Right atrium auricular region (tissue), 2 donors: ENCODE results near the gene NET1. TPM values are rescaled to one million over a fixed set of nuclear protein-coding genes. Genes with fewer than 3 reads are reported as not detected.

ENCODE experiments used
- DNase-seq: peaks from one replicate; pipeline ENCODE4 v3.0.0-alpha.2; 2019; ENCODE audit warnings: low spot score
- H3K27ac ChIP-seq, 2 donors: fragments of 200-600 bp; sonication (generic); 1 replicate in 1 of 2; 2 replicates in 1 of 2; pipeline ENCODE4 v1.5.1; 2016 to 2019
- H3K27me3 ChIP-seq, 2 donors: fragments of 200-600 bp; sonication (generic); one replicate each; pipeline versions ENCODE4 v1.5.1 to v1.6.0; 2017 to 2019
- H3K36me3 ChIP-seq: fragments of 200-600 bp; sonication (generic); one replicate; pipeline ENCODE4 v1.5.1; 2016
- H3K4me1 ChIP-seq, 2 donors: fragments of 200-600 bp; sonication (generic); one replicate each; pipeline versions ENCODE4 v1.5.1 to v1.6.0; 2017 to 2019
- H3K4me3 ChIP-seq, 2 donors: fragments of 200-600 bp; sonication (generic); 1 replicate in 1 of 2; 2 replicates in 1 of 2; pipeline ENCODE4 v1.5.1; 2017 to 2019; ENCODE audit warnings: mild to moderate bottlenecking in 1 of 2, moderate library complexity in 1 of 2
- H3K9me3 ChIP-seq, 2 donors: fragments of 200-600 bp; sonication (generic); one replicate each; pipeline ENCODE4 v1.5.1; 2019
- total RNA-seq, 2 donors: library from RNA; depleted of rRNA; stranded (reverse); fragments of >200 nt; gene quantifications; one replicate each; pipeline ENCODE4 v1.1.0, GENCODE V29; 2016
- TF ChIP-seq, protein P1 (sequence below), 2 donors: fragments of 200-600 bp; sonication (generic); IDR thresholded peaks; one replicate each; pipeline ENCODE4 v1.5.1; 2019; ENCODE audit warnings: antibody characterized with exemption in 2 of 2

The NET1 gene
- total RNA-seq, 2 donors from 2014 or later, result 12.8 to 19.8 TPM

DNA sequence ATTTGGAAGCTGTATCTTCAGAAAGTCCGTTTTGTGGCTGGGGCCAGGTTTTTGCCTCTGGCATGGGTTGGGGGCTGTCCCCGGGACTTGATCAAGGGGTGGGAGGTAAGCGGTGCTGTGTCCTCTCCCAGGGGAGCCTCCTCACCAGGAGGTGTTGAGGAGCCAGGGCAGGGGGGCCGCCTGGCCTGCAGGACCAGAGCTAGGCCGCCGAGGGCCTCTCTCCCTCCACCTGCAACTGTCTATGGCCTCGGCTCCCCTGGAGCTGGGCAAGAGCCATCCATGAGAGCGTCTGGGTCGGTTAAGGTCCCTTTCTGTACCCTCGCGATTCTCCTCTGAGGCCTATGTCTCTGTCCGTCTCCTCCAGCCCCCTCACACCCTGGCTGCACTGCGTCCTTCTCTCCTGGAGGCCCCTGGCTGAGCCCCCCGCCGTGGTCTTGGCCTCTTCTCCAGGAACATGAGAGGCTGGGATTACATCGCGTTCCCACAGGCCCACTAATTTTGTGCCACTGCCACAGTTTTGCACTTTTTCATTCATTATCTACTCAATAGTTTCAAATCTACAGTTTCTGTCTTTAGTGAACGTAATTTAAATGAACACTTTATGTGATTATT lies 66.4 kb downstream of the NET1 start:
- H3K27ac ChIP-seq, result no peak overlapping the region
- TF ChIP-seq, protein P1, sequence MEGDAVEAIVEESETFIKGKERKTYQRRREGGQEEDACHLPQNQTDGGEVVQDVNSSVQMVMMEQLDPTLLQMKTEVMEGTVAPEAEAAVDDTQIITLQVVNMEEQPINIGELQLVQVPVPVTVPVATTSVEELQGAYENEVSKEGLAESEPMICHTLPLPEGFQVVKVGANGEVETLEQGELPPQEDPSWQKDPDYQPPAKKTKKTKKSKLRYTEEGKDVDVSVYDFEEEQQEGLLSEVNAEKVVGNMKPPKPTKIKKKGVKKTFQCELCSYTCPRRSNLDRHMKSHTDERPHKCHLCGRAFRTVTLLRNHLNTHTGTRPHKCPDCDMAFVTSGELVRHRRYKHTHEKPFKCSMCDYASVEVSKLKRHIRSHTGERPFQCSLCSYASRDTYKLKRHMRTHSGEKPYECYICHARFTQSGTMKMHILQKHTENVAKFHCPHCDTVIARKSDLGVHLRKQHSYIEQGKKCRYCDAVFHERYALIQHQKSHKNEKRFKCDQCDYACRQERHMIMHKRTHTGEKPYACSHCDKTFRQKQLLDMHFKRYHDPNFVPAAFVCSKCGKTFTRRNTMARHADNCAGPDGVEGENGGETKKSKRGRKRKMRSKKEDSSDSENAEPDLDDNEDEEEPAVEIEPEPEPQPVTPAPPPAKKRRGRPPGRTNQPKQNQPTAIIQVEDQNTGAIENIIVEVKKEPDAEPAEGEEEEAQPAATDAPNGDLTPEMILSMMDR (IDR thresholded peaks at IDR 0.05), result no peak
- no peak overlapping the region for H3K4me3 ChIP-seq
- no peaks in the 10 kb centered on the region for H3K9me3 ChIP-seq
- no peak for DNase-seq
- H3K36me3 ChIP-seq, result no peaks in the 10 kb centered on the region
- no peaks in the 10 kb centered on the region for H3K4me1 ChIP-seq
- no peaks in the 10 kb centered on the region for H3K27me3 ChIP-seq

DNA sequence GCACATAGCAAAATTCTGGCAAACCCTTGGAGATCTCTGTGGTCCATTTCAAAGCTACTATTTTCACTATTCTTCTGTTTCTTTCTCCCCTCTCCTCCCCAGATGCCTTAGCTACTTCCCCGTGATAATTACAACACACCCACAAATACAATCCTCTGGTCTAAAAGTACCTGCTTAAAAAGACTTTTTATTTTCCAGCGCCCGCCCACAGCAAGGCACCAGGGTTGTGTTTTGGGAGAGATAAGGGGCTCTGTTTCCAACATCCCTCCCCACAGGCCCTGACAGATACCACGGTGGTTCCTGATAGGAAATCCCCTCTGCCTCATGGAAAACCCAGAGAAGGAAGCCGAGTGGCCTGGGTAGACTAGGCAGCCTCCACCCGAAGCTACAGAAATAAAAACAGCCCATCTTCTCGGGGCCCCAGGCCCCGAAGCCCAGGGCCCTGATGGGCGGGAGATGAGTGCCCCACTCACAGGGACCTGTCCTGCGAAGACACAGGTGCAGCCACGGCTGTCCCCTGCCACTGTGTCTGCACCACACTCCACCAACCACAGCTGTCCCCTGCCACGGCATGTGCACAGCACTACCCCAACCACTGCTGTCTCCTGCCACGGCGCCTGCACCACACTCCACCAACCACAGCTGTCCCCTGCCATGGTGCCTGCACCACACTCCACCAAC lies 67.3 kb downstream of the NET1 start:
- Histone ChIP-seq H3K27me3 (no peaks in the 10 kb centered on the region), H3K36me3 (no peaks in the 10 kb centered on the region), H3K4me3 (no peak overlapping the region), H3K27ac (no peak overlapping the region), H3K4me1 (no peaks in the 10 kb centered on the region), H3K9me3 (peaks cover 0 to 6% of the 10 kb centered on the region in 2 donors)
- DNase-seq, result no peak
- TF ChIP-seq, protein P1 (IDR thresholded peaks at IDR 0.05), result no peak

DNA sequence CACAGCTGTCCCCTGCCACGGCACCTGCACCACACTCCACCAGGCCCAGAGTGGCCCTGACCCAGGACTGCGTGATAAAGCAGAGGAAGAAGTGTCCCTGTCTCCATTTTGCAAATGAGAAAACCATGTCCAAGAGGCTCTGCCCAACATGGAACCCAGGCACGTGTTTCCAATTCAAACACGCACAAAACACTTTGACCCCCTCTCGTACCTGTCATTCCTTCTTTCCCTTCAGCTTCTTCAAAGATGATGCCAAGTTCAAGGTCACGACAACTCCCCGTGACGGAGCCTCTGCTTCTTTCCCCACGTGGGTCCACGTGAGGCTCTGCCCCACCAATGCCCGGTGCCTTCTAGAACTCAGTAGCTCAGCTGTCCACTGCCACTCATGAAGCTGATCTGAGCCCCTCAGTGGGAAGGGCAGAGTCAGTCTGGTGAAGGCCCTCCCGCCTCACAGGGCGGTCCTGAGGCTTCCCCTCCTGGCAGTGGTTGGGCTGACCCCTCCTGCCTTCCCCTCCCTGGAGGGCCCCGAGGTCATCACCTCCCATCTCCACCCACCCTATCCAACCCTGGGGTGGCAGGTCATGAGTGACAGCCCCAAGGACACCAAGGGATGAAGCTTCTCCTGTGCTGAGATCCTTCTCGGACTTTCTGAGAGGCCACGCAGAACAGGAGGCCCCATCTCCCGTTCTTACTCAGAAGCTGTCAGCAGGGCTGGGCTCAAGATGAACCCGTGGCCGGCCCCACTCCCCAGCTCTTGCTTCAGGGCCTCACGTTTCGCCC lies 68.0 kb downstream of the NET1 start:
- Histone ChIP-seq H3K4me3 (no peak overlapping the region), H3K27me3 (no peaks in the 10 kb centered on the region), H3K4me1 (no peaks in the 10 kb centered on the region), H3K27ac (no peak overlapping the region), H3K9me3 (peaks cover 0 to 6% of the 10 kb centered on the region in 2 donors), H3K36me3 (no peaks in the 10 kb centered on the region)
- no peak for DNase-seq
- TF ChIP-seq, protein P1 (IDR thresholded peaks at IDR 0.05), result no peak

DNA sequence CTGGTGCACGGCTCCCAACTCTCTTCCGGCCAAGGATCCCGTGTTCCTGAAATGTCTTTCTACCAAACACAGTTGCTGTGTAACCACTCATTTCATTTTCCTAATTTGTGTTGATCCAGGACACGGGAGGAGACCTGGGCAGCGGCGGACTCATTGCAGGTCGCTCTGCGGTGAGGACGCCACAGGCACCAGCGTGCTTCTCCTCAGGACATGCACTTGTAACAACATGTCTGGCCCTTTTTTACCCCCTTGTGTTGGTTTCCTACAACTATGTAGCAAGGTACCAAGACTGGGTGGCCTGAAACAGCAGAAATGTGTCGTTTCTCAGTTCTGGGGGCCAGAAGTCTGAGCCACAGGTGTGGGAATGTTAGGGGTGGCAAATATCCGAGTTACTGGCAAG lies 68.8 kb downstream of the NET1 start:
- Histone ChIP-seq H3K4me3 (no peak overlapping the region), H3K36me3 (no peaks in the 10 kb centered on the region), H3K9me3 (peaks cover 0 to 6% of the 10 kb centered on the region in 2 donors), H3K4me1 (no peaks in the 10 kb centered on the region), H3K27ac (no peak overlapping the region), H3K27me3 (no peaks in the 10 kb centered on the region)
- TF ChIP-seq, protein P1 (IDR thresholded peaks at IDR 0.05), result no peak
- no peak for DNase-seq

DNA sequence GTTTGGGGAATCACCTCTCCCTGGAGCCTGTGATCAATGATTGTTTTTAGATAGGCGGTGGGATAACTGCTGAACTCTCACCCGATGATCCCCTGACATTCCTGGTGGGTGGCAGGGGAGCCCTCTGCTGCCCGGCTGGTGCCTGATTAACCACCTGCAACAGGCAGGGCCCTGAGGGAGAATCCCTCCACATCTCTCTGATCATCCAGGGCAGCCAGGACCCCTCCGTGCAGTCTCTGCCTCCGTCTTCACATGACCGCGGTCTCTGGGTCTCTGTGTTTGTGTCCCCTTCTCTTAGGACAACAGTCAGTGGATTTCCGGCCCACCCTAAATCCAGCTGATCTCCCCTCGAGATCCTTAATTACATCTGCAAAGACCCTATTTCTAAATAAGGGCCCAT lies 69.7 kb downstream of the NET1 start:
- H3K9me3 ChIP-seq, result peaks cover 0 to 6% of the 10 kb centered on the region in 2 donors
- TF ChIP-seq, protein P1 (IDR thresholded peaks at IDR 0.05), result no peak
- no peaks in the 10 kb centered on the region for H3K4me1 ChIP-seq
- no peak overlapping the region for H3K4me3 ChIP-seq
- no peaks in the 10 kb centered on the region for H3K27me3 ChIP-seq
- H3K27ac ChIP-seq, result no peak overlapping the region
- no peak for DNase-seq
- no peaks in the 10 kb centered on the region for H3K36me3 ChIP-seq
